ENCODE results near the gene MRPL57.
"Not testable (repeated sequence)": the region's sequence is repeated elsewhere in the genome, so short reads cannot be mapped to it uniquely, and the experiment has no call there.

The MRPL57 gene

GRCh38 chr13:21152251-21152899 is 24.1 kb upstream of the MRPL57 start:
- H3K36me3 Mint-ChIP-seq (ENCODE audit: insufficient read depth): peaks cover 17% of the 10 kb centered on the region
- no peaks in the 10 kb centered on the region for H3K9me3 Mint-ChIP-seq
- no peak overlapping the region for H3K4me3 Mint-ChIP-seq
- no peak overlapping the region for H3K27ac Mint-ChIP-seq
- ATAC-seq (replicated peaks): no peak
- DNase-seq: no peak
- no peaks in the 10 kb centered on the region for H3K4me1 Mint-ChIP-seq (ENCODE audit: low read depth in 2 of 2)
- no peaks in the 10 kb centered on the region for H3K27me3 Mint-ChIP-seq

DNA sequence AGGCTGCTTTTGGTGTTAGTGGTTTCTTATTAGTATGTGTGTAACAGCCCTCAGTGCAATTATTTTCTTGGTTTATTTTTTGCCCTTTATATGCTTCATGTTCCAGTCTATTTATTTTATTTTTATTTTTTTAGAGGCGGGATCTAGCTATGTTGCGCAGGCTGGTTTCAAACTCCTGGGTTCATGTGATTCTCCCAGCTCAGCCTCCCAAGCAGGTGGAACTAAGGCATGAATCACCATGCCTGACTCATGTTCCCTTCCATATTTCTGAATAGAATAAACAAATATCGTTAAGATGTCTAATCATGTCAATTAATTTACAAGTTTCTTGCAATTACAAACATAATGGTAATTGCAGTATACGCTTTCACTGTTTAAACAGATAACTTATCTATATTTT is 11.8 kb upstream of the MRPL57 start:
- DNase-seq (no peak), ATAC-seq (replicated peaks) (no peak)
- Mint-ChIP-seq H3K4me3 (no peak overlapping the region), H3K36me3 (ENCODE audit: insufficient read depth) (no peaks in the 10 kb centered on the region), H3K27me3 (no peaks in the 10 kb centered on the region), H3K27ac (no peak overlapping the region), H3K4me1 (ENCODE audit: low read depth in 2 of 2) (no peaks in the 10 kb centered on the region), H3K9me3 (no peaks in the 10 kb centered on the region)

GRCh38 chr13:21165606-21166005 is 10.9 kb upstream of the MRPL57 start:
- not testable (repeated sequence) for H3K27me3 Mint-ChIP-seq; DNase-seq; ATAC-seq (replicated peaks); H3K4me3 Mint-ChIP-seq; H3K36me3 Mint-ChIP-seq (ENCODE audit: insufficient read depth); H3K27ac Mint-ChIP-seq; H3K4me1 Mint-ChIP-seq (ENCODE audit: low read depth in 2 of 2); H3K9me3 Mint-ChIP-seq

GRCh38 chr13:21171420-21171819 is 5.0 kb upstream of the MRPL57 start:
- ATAC-seq (replicated peaks): no peak
- H3K36me3 Mint-ChIP-seq (ENCODE audit: insufficient read depth): peaks cover 4% of the 10 kb centered on the region

DNA sequence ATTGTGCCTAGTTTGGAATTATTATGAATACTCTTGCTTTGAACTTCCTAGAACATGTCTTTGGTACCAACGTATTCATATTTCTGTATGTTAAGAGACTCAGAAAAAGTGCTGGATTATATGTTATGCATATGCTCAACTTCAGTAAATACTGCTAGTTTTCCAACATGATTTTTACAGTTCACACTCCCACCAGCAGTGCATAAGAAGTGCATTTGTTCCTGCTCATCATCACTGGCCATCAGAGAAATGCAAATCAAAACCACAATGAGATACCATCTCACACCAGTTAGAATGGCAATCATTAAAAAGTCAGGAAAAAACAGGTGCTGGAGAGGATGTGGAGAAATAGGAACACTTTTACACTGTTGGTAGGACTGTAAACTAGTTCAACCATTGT is 2.7 kb upstream of the MRPL57 start:
- not testable (repeated sequence) for H3K27me3 Mint-ChIP-seq; H3K27ac Mint-ChIP-seq; H3K4me3 Mint-ChIP-seq; ATAC-seq (replicated peaks); H3K9me3 Mint-ChIP-seq; DNase-seq
- Mint-ChIP-seq H3K36me3 (ENCODE audit: insufficient read depth) (peaks cover 26% of the 10 kb centered on the region), H3K4me1 (ENCODE audit: low read depth in 2 of 2) (peaks cover 15 to 16% of the 10 kb centered on the region in 2 donors)

More at GRCh38 chr13:21171420-21171819, 5.0 kb upstream of the MRPL57 start:
- no peaks in the 10 kb centered on the region for H3K9me3 Mint-ChIP-seq
- H3K27me3 Mint-ChIP-seq: no peaks in the 10 kb centered on the region
- no peak overlapping the region for H3K4me3 Mint-ChIP-seq
- peaks cover 2 to 3% of the 10 kb centered on the region in 2 donors for H3K4me1 Mint-ChIP-seq (ENCODE audit: low read depth in 2 of 2)
- H3K27ac Mint-ChIP-seq: no peak overlapping the region
- no peak for DNase-seq

DNA sequence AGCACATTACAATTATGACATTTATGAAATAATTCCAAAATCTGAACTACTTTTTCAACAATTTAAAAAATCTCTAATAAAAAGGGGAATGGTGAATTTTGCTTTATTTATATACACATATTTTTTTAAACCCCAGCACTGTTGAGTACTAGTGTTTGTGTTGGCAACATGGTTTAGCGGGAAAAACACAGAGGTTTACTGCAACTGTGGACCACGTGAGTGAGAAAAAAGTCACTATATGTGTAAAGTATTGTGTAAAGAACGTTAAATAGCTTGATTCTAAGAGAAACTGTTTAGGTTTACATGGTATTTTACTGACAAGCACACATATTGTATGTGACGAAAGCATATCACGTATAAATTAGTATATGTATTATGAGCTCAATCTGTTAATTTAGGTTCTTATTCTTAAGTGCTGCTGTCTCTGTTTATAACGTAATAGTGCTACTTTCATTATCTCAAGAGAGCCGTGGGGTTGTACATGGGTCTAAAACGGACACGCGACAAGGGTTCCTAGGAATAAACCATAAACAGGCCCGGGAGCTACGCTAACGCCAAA is 723 bp upstream of the MRPL57 start:
- DNase-seq (no peak), ATAC-seq (replicated peaks) (no peak)
- peaks cover 15 to 16% of the 10 kb centered on the region in 2 donors for H3K4me1 Mint-ChIP-seq (ENCODE audit: low read depth in 2 of 2)
- H3K4me3 Mint-ChIP-seq: peak overlapping the region; percentile 98 to 100
- H3K27me3 Mint-ChIP-seq: no peaks in the 10 kb centered on the region
- no peaks in the 10 kb centered on the region for H3K9me3 Mint-ChIP-seq
- peaks cover 29% of the 10 kb centered on the region for H3K36me3 Mint-ChIP-seq (ENCODE audit: insufficient read depth)
- H3K27ac Mint-ChIP-seq: peak overlapping the region; percentile 95 to 96

GRCh38 chr13:21176982-21177284 is 475 bp downstream of the MRPL57 start:
- no peaks in the 10 kb centered on the region for H3K27me3 Mint-ChIP-seq
- peak overlapping the region; percentile 98 to 100 for H3K4me3 Mint-ChIP-seq
- H3K4me1 Mint-ChIP-seq (ENCODE audit: low read depth in 2 of 2): peaks cover 15 to 16% of the 10 kb centered on the region in 2 donors
- DNase-seq: no peak
- H3K36me3 Mint-ChIP-seq (ENCODE audit: insufficient read depth): peaks cover 29% of the 10 kb centered on the region
- peak; percentile 37 for ATAC-seq (replicated peaks)
- peak overlapping the region; percentile 95 to 96 for H3K27ac Mint-ChIP-seq
- no peaks in the 10 kb centered on the region for H3K9me3 Mint-ChIP-seq

GRCh38 chr13:21181671-21182070 is 5.2 kb downstream of the MRPL57 start:
- Mint-ChIP-seq H3K9me3 (no peaks in the 10 kb centered on the region), H3K4me1 (ENCODE audit: low read depth in 2 of 2) (peaks cover 12% of the 10 kb centered on the region in 2 donors), H3K27ac (no peak overlapping the region), H3K36me3 (ENCODE audit: insufficient read depth) (peaks cover 22% of the 10 kb centered on the region), H3K4me3 (no peak overlapping the region), H3K27me3 (no peaks in the 10 kb centered on the region)
- no peak for ATAC-seq (replicated peaks)
- no peak for DNase-seq

- H3K27ac Mint-ChIP-seq; H3K9me3 Mint-ChIP-seq; H3K4me3 Mint-ChIP-seq; DNase-seq; H3K36me3 Mint-ChIP-seq (ENCODE audit: insufficient read depth); H3K4me1 Mint-ChIP-seq (ENCODE audit: low read depth in 2 of 2); ATAC-seq (replicated peaks); H3K27me3 Mint-ChIP-seq: not testable (repeated sequence)
Measured at GRCh38 chr13:21186410-21186809, 10.0 kb downstream of the MRPL57 start.

- not testable (repeated sequence) for H3K36me3 Mint-ChIP-seq (ENCODE audit: insufficient read depth); DNase-seq; H3K9me3 Mint-ChIP-seq; ATAC-seq (replicated peaks); H3K4me1 Mint-ChIP-seq (ENCODE audit: low read depth in 2 of 2); H3K4me3 Mint-ChIP-seq
- Mint-ChIP-seq H3K27ac (peak overlapping the region; percentile 21 to 24), H3K27me3 (peaks cover 12 to 25% of the 10 kb centered on the region in 2 donors)
Measured at GRCh38 chr13:21194756-21195155, 18.3 kb downstream of the MRPL57 start.

- H3K36me3 Mint-ChIP-seq (ENCODE audit: insufficient read depth); H3K4me3 Mint-ChIP-seq; DNase-seq; H3K4me1 Mint-ChIP-seq (ENCODE audit: low read depth in 2 of 2); ATAC-seq (replicated peaks); H3K9me3 Mint-ChIP-seq; H3K27ac Mint-ChIP-seq: not testable (repeated sequence)
- H3K27me3 Mint-ChIP-seq: peaks cover 21 to 46% of the 10 kb centered on the region in 2 donors
Measured at GRCh38 chr13:21197606-21198225, 21.3 kb downstream of the MRPL57 start.

GRCh38 chr13:21198391-21198790 is 21.9 kb downstream of the MRPL57 start:
- not testable (repeated sequence) for H3K36me3 Mint-ChIP-seq (ENCODE audit: insufficient read depth); DNase-seq; H3K27ac Mint-ChIP-seq; H3K9me3 Mint-ChIP-seq; H3K4me1 Mint-ChIP-seq (ENCODE audit: low read depth in 2 of 2); H3K4me3 Mint-ChIP-seq; ATAC-seq (replicated peaks)
- peaks cover 21 to 48% of the 10 kb centered on the region in 2 donors for H3K27me3 Mint-ChIP-seq

DNA sequence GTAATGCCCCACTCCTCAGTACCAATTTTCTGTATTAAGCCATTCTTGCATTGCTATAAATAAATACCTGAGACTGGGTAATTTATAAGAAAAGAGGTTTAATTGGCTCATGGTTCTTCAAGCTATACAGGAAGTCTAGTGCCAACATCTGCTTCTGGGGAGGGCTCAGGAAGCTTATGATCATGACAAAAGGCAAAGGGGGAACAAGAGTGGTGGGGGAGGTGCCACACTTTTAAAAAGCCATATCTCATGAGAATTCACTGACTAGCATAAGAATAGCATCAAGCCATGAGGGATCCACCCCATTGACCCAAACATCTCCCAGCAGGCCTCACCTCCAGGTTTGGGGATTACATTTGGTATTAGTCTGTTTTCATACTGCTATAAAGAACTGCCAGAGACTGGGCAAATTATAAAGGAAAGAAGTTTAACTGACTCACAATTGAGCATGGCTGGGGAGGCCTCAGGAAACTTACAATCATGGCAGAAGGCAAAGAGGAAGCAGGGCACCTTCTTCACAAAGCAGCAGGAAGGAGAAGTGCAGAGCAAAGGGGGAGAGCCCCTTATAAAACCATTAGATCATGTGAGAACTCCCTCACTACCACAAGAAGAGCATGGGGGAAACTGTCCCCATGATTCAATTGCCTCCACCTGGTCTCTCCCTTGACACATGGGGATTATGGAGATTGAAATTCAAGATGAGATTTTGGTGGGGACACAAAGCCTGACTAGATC is 25.2 kb downstream of the MRPL57 start:
- not testable (repeated sequence) for ATAC-seq (replicated peaks); H3K36me3 Mint-ChIP-seq (ENCODE audit: insufficient read depth); H3K9me3 Mint-ChIP-seq; DNase-seq; H3K4me3 Mint-ChIP-seq; H3K27ac Mint-ChIP-seq; H3K4me1 Mint-ChIP-seq (ENCODE audit: low read depth in 2 of 2)
- peaks cover 21 to 47% of the 10 kb centered on the region in 2 donors for H3K27me3 Mint-ChIP-seq
